Left ventricle myocardium inferior (tissue), 1 donor: ENCODE data around the gene ST3GAL3. TPM values are rescaled to one million over a fixed set of nuclear protein-coding genes. Genes with fewer than 3 reads are reported as not detected.

Experiments used
- DNase-seq: peaks from one replicate; pipeline ENCODE4 v3.0.0-alpha.2; 2020
- H3K27ac ChIP-seq: fragments of 200-600 bp; replicated peaks from 2 replicates; pipeline ENCODE4 v1.8.0; 2021
- H3K27me3 ChIP-seq: fragments of 200-600 bp; 2 replicates; pipeline ENCODE4 v1.8.0; 2021; ENCODE audit warnings: low read depth
- H3K36me3 ChIP-seq: fragments of 200-600 bp; 2 replicates; pipeline ENCODE4 v1.8.0; 2021
- H3K4me1 ChIP-seq: fragments of 200-600 bp; 2 replicates; pipeline ENCODE4 v1.8.0; 2021
- H3K4me3 ChIP-seq: fragments of 200-600 bp; 2 replicates; pipeline ENCODE4 v1.8.0; 2021; ENCODE audit warnings: mild to moderate bottlenecking, moderate library complexity
- H3K9me3 ChIP-seq: fragments of 200-600 bp; replicated peaks from 2 replicates; pipeline ENCODE4 v1.8.0; 2021
- CTCF ChIP-seq: fragments of 200-600 bp; IDR thresholded peaks from 2 replicates; pipeline ENCODE4 v1.8.0; 2021; ENCODE audit warnings: antibody characterized with exemption, mild to moderate bottlenecking, borderline replicate concordance
- intact Hi-C: fragments of 100-400 bp; cut with micrococcal nuclease; formaldehyde crosslinking; loops from one replicate; pipeline ENCODE4 v1.11.0; 2022
- total RNA-seq: library from RNA; stranded (reverse); fragmentation: NEBNext Ultra II Directional; extraction: Animal tissue kit (Norgen Biotek cat#: 25700); gene quantifications from one replicate; pipeline ENCODE4 v1.2.1, GENCODE V29; 2021
- donor health status: DM: no; HTN: yes; CAD: no; lungs with severe emphysema.

The ST3GAL3 gene
- total RNA-seq, 1 donor from 2014 or later: 29.9 TPM

GRCh38 chr1:43851561-43852338 is 144.4 kb downstream of the ST3GAL3 start:
- no peak for DNase-seq
- peaks cover 7% of the 10 kb centered on the region for H3K36me3 ChIP-seq
- no peak overlapping the region for H3K4me3 ChIP-seq
- intact Hi-C loops: no loop called here
- TF ChIP-seq CTCF: no peak
- no peaks in the 10 kb centered on the region for H3K9me3 ChIP-seq
- peaks cover 27% of the 10 kb centered on the region for H3K4me1 ChIP-seq
- H3K27ac ChIP-seq: no peak overlapping the region
- no peaks in the 10 kb centered on the region for H3K27me3 ChIP-seq

- no peak overlapping the region for H3K27ac ChIP-seq
- H3K4me3 ChIP-seq: no peak overlapping the region
- peaks cover 7% of the 10 kb centered on the region for H3K36me3 ChIP-seq
- peaks cover 33% of the 10 kb centered on the region for H3K4me1 ChIP-seq
- no peaks in the 10 kb centered on the region for H3K27me3 ChIP-seq
- H3K9me3 ChIP-seq: no peaks in the 10 kb centered on the region
- TF ChIP-seq CTCF: no peak
- intact Hi-C loops: no loop called here
- DNase-seq: peak; percentile 74
Observed at GRCh38 chr1:43853161-43853921, 146.0 kb downstream of the ST3GAL3 start.

DNA sequence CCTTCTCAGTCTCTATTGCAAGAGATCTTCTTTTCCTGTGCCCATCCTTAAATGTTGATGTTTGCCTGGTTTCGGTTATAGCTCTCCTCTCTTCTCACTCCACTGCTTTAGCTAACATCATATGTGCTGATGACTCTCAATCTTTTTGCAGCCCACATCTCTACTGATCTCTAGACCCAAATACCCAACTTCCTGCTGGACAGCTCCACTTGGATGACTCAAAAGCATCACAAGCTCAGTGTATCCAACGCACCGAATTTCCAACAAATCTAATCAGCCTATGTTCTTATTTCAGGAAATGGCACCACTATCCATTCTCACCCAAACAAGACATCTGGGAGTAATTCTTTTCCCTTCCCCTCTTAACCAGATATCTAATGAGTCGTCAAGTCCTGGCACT is 147.1 kb downstream of the ST3GAL3 start:
- Histone ChIP-seq H3K36me3 (peaks cover 7% of the 10 kb centered on the region), H3K4me1 (peaks cover 41% of the 10 kb centered on the region), H3K27ac (no peak overlapping the region), H3K4me3 (no peak overlapping the region), H3K9me3 (no peaks in the 10 kb centered on the region), H3K27me3 (no peaks in the 10 kb centered on the region)
- DNase-seq: no peak
- no peak for TF ChIP-seq CTCF
- intact Hi-C loops: no loop called here

DNA sequence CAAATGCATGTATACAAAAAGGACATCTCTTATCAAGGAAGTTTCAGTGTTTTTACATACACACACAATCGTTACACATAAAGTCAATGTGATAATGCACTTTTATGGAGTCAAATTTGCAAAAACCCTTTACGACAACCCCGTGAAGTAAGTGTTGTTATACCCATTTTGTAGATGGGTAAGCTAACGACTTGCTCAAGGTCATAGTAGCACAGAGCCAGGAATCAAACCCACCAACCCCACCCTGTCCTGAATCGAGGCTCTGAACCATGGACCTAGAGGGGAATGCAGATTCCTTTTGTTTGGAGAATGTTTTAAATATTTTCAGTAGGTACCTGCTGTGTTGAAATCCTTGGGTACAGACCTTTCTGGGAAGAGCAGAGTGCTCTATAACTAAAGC is 148.9 kb downstream of the ST3GAL3 start:
- no peak overlapping the region for H3K4me3 ChIP-seq
- H3K9me3 ChIP-seq: no peaks in the 10 kb centered on the region
- no peak for DNase-seq
- H3K4me1 ChIP-seq: peaks cover 27% of the 10 kb centered on the region
- H3K27me3 ChIP-seq: no peaks in the 10 kb centered on the region
- no peak overlapping the region for H3K27ac ChIP-seq
- H3K36me3 ChIP-seq: peaks cover 7% of the 10 kb centered on the region
- intact Hi-C loops: no loop called here
- TF ChIP-seq CTCF: no peak

- Histone ChIP-seq H3K36me3 (peaks cover 7% of the 10 kb centered on the region), H3K27ac (no peak overlapping the region), H3K9me3 (no peaks in the 10 kb centered on the region), H3K27me3 (no peaks in the 10 kb centered on the region), H3K4me1 (peaks cover 36% of the 10 kb centered on the region), H3K4me3 (no peak overlapping the region)
- TF ChIP-seq CTCF: no peak
- no peak for DNase-seq
- intact Hi-C loops: no loop called here
Observed at GRCh38 chr1:43857163-43857562, 149.8 kb downstream of the ST3GAL3 start.
